LNCaP clone FGC (cell line): ENCODE measurements around the gene COL4A2.

ENCODE experiments used
- DNase-seq: peaks from one replicate; pipeline ENCODE4 v3.0.0-alpha.2; 2011; ENCODE audit warnings: low read depth
- H3K4me3 ChIP-seq: 2 replicates; pipeline ENCODE4 v1.5.1; 2011; ENCODE audit warnings: mild to moderate bottlenecking, low read depth, low read length, control low read depth
- CTCF ChIP-seq: IDR thresholded peaks from 2 replicates; pipeline ENCODE4 v1.5.1; 2012; ENCODE audit warnings: mild to moderate bottlenecking; ENCODE audit not compliant: control insufficient read depth, insufficient read depth; ENCODE audit errors: extremely low read depth

COL4A2 gene

DNA sequence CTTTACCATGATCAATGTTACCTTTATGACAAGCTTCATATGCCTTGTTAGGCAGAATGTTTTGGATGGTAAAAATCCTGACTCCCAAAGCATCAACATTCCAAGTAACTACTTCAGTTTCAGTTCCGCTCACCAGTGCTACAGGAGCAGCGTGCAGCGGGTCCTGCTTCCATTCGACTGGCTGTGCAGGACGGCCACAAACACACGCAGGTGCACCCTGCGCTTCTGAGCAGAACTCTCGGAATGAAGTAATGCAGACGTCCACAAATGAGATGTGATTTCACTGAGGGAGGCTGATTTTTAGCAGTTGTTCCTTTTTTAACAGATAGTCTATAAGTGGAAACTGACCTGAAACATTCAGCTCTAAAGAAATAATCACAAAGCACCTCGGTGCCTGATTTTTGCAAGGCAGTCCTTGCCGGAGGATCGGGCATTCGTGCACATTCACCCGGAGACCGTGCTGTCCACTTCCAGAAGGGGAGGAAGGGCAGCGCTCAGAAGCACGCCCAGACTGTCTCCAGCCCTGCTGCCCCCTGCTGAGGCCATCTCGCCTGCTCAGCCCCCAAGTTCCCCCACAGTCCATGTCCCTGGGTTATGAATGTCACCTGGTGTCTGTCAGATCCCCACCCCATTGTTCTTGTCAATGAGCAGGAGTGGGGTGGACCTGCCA lies 168.6 kb downstream of the COL4A2 start:
- no peak for DNase-seq
- no peak for TF ChIP-seq CTCF
- no peak overlapping the region for H3K4me3 ChIP-seq

GRCh38 chr13:110476220-110476617 lies 169.1 kb downstream of the COL4A2 start:
- TF ChIP-seq CTCF: no peak
- no peak for DNase-seq
- no peak overlapping the region for H3K4me3 ChIP-seq

- H3K4me3 ChIP-seq: no peak overlapping the region
- no peak for DNase-seq
- TF ChIP-seq CTCF: no peak
Measured at GRCh38 chr13:110477706-110478245, 170.7 kb downstream of the COL4A2 start.

DNA sequence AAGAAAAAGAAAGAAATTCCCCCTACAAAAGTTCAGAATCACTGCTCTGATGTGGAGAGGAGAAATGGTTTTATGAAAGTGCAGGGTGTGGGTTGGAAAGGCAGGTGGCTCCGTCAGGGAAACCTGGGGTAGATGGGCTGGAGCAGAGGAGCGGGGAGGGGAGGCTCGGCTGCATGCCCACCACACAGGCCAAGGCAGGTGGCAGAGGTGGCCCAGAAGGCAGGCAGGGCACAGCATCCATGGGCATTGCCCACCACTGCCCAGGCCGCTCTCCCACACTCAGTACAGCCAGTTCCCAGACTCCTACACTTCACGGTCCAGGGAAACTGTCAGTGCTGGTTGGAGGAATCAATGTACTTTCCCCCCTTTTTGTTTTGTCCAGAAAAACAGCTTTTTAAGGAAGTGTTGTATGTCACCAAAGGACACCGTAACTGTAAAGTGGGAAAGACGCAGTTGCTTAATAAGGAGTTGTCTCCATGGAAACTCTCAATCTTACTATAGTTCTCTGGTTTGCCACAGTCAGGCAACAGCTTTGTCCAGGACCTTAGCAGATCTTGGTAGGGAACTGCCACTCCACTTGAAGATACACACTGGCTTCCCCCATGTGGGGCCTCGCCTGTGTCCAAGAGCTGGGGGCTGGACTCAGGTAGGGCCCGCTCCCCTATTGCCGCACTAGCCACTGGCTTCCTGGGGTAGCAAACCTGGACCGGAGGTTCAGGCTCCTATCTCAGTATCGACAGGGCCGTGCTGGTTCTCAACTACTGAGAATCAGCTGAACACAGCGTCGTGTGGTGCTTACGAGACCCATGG lies 171.5 kb downstream of the COL4A2 start:
- no peak for TF ChIP-seq CTCF
- H3K4me3 ChIP-seq: no peak overlapping the region
- no peak for DNase-seq

DNA sequence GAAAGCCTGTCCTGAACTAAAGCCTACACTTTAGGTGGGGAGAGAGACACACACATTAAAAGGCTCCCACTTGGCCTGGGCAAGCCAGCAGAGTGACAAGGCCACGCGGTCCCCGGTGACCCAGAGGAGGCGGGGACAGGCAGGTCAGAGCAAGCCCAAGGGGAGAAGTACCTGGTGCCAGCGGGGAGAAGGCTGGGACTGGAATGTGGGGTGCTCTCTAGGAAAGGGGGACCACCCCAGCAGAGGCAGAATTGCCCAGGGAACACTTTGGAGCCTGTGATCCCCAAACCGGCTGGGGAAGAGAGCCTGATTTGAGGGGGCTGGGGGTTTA lies 172.1 kb downstream of the COL4A2 start:
- TF ChIP-seq CTCF: no peak
- no peak overlapping the region for H3K4me3 ChIP-seq
- DNase-seq: no peak

GRCh38 chr13:110479648-110480047 lies 172.6 kb downstream of the COL4A2 start:
- TF ChIP-seq CTCF: no peak
- H3K4me3 ChIP-seq: no peak overlapping the region
- DNase-seq: no peak

- H3K4me3 ChIP-seq: no peak overlapping the region
- TF ChIP-seq CTCF: no peak
- no peak for DNase-seq
Measured at GRCh38 chr13:110480161-110480560, 173.1 kb downstream of the COL4A2 start.
